HG03432 (cell line): ENCODE results near the gene CNOT3.

ENCODE experiments used
- ATAC-seq: cut with Tn5 transposase; IDR thresholded peaks from one replicate; pipeline ENCODE4 v1.9.1; 2021; ENCODE audit warnings: mild to moderate bottlenecking, moderate library complexity; ENCODE audit not compliant: unreplicated experiment

The CNOT3 gene

GRCh38 chr19:54147676-54148075, 10.1 kb downstream of the CNOT3 start:
- no peak for ATAC-seq

GRCh38 chr19:54148158-54148557, 10.6 kb downstream of the CNOT3 start:
- no peak for ATAC-seq

- ATAC-seq, result no peak
These were observed 11.7 kb downstream of the CNOT3 start for GRCh38 chr19:54149021-54149812.

GRCh38 chr19:54151362-54152035, 13.9 kb downstream of the CNOT3 start:
- ATAC-seq, result no peak

- no peak for ATAC-seq
These were observed 14.7 kb downstream of the CNOT3 start for GRCh38 chr19:54152267-54152666.

GRCh38 chr19:54152878-54153524, 15.4 kb downstream of the CNOT3 start:
- no peak for ATAC-seq

- no peak for ATAC-seq
These were observed 16.3 kb downstream of the CNOT3 start for GRCh38 chr19:54153731-54154326.

- no peak for ATAC-seq
These were observed 17.2 kb downstream of the CNOT3 start for GRCh38 chr19:54154603-54155345.

- ATAC-seq, result no peak
These were observed 18.1 kb downstream of the CNOT3 start for GRCh38 chr19:54155694-54156093.

- ATAC-seq, result no peak
These were observed 18.9 kb downstream of the CNOT3 start for GRCh38 chr19:54156490-54156889.

- no peak for ATAC-seq
These were observed 19.4 kb downstream of the CNOT3 start for GRCh38 chr19:54156953-54157352.

GRCh38 chr19:54158812-54159351, 21.3 kb downstream of the CNOT3 start:
- ATAC-seq, result no peak

GRCh38 chr19:54159352-54160181, 22.0 kb downstream of the CNOT3 start, which contains the start of gene LENG1:
Gene LENG1 (minus strand): TSS chr19:54159721. CDS start chr19:54159695, 26 bp downstream.
- peak; percentile 87 for ATAC-seq

- peak; percentile 3 for ATAC-seq
These were observed 22.7 kb downstream of the CNOT3 start for GRCh38 chr19:54160182-54160811.

GRCh38 chr19:54160854-54161253, 23.3 kb downstream of the CNOT3 start:
- no peak for ATAC-seq

GRCh38 chr19:54162241-54162805, 24.8 kb downstream of the CNOT3 start:
- no peak for ATAC-seq

- no peak for ATAC-seq
These were observed 25.3 kb downstream of the CNOT3 start for GRCh38 chr19:54162884-54163283.

GRCh38 chr19:54164369-54165068, 27.0 kb downstream of the CNOT3 start:
- no peak for ATAC-seq
